NB4 (cell line): ENCODE results near the gene CADPS.

ENCODE experiments used
- CTCF ChIP-seq: IDR thresholded peaks from one replicate; pipeline ENCODE4 v1.5.1; 2012; ENCODE audit warnings: low read depth, low read length
- MYC ChIP-seq: IDR thresholded peaks from 2 replicates; pipeline ENCODE4 v1.6.1; 2011; ENCODE audit warnings: low read depth, low read length
- POLR2A ChIP-seq: IDR thresholded peaks from 2 replicates; pipeline ENCODE4 v1.6.1; 2011; ENCODE audit warnings: mild to moderate bottlenecking; ENCODE audit not compliant: insufficient read length; ENCODE audit errors: extremely low read depth
- TF ChIP-seq, protein P1 (sequence below): IDR thresholded peaks from 2 replicates; pipeline ENCODE4 v1.6.1; 2011; ENCODE audit warnings: low read depth, low read length

- no peak for TF ChIP-seq POLR2A
- TF ChIP-seq CTCF = no peak
- TF ChIP-seq, protein P1, sequence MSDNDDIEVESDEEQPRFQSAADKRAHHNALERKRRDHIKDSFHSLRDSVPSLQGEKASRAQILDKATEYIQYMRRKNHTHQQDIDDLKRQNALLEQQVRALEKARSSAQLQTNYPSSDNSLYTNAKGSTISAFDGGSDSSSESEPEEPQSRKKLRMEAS = no peak
- TF ChIP-seq MYC = no peak
These were observed 212.5 kb downstream of the CADPS start for GRCh38 chr3:62662677-62663076.
